HG03520 (cell line): Measurements from ENCODE around the gene MALRD1.
"Not testable (repeated sequence)": the region's sequence is repeated elsewhere in the genome, so short reads cannot be mapped to it uniquely, and the experiment has no call there.

Source experiments
- ATAC-seq: cut with Tn5 transposase; IDR thresholded peaks from one replicate; pipeline ENCODE4 v1.9.1; 2021; ENCODE audit warnings: mild to moderate bottlenecking, moderate library complexity; ENCODE audit not compliant: unreplicated experiment

The MALRD1 gene

GRCh38 chr10:19701427-19702052 is 652.9 kb downstream of the MALRD1 start:
- ATAC-seq: no peak

DNA sequence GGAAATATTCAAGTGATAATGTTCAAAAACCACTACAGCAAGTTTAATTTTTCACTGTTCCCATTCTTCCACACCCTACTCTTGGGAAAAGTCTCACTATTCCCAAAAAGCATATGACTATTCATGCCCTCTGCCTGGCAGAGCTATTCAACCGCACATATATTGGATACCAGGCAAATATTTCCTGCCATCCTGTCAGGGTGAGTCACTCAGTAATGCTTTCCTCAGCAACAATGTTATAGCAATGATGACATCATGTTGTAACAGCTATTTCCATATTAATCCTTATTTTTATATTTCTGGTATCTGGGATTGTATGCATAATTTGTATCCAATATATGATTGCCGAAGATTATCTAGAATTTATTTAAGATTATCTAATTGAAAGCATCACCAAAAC is 653.6 kb downstream of the MALRD1 start:
- no peak for ATAC-seq

DNA sequence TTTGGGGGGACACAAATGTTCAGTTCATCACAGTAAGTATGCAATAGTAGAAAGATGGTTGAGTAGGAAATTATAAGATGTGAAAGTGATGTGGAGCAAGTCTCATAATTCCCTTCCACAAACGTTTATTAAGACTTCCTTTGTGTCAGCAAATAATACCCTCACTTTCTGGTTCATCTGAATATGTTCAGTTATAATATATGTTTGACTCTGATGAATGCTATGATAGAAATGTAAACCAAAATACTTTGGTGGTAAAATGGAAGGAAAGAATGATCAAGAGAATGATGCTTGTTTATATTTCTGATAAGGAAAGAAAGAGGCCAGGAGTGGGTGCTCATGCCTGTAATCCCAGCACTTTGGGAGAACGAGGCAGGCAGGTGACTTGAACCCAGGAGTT is 655.9 kb downstream of the MALRD1 start:
- no peak for ATAC-seq

DNA sequence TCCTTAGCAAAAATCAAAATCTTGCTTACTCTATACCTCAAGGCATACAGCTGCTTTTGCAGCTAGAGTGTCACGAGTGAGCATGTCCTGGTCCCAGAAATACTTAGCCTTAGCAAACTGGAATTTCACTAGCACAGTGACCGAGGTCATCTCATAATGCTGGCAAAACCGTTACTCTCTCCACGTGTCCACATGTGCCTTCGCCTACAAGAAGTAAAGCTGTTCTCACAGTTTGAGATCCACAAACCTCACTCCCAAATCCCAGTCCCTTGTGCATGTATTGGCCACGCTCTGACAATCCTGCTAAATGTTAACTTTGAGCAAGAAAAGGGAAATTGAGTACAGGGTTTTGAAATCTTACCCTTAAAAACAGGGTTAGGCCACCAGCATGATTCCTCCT is 656.6 kb downstream of the MALRD1 start:
- ATAC-seq: no peak

DNA sequence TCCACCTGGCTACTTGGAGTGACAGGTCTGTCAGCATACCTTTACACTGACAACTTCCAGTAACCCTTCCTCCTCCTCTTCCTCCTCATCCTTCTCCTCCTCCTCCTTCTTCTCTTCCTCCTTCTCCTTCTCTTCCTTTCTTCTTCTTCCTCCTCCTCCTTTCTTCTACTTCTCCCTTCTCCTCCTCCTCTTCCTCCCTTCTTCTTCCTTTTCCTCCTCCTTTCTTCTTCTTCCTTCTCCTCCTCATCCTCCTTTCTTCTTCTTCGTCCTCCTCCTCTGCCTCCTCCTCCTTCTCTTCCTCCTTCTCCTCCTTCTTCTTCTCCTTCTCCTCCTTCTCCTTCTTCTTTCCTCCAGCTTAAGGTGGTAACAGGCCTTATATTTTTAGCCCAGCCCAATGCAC is 658.3 kb downstream of the MALRD1 start:
- no peak for ATAC-seq

GRCh38 chr10:19707376-19707775 is 658.8 kb downstream of the MALRD1 start:
- no peak for ATAC-seq

- no peak for ATAC-seq
Measured at GRCh38 chr10:19708031-19708430, 659.4 kb downstream of the MALRD1 start.

- ATAC-seq: no peak
Measured at GRCh38 chr10:19710600-19710999, 662.0 kb downstream of the MALRD1 start.

GRCh38 chr10:19713159-19713558 is 664.6 kb downstream of the MALRD1 start:
- ATAC-seq: no peak

GRCh38 chr10:19713800-19714525 is 665.4 kb downstream of the MALRD1 start:
- ATAC-seq: no peak

DNA sequence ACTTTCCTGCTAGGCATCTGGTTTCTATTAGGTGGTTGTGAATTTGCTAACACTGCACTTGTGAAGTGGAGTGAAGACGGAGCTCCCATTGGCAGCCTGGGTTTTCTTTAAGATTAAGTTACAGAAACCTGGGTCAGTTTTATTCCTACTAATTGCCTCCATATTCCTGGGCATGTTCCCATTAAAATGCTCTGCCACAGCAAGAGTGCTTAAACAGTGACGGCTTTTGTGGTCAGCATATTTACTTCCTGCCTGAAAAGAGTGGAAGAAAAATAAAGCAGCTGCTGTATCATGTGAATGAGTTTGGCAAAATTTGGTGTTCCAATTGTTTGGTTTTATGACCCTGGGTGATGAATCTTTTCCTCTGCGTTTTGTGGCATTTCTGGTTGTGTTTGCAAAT is 670.7 kb downstream of the MALRD1 start:
- no peak for ATAC-seq

GRCh38 chr10:19724287-19724686 is 675.7 kb downstream of the MALRD1 start:
- ATAC-seq: no peak

DNA sequence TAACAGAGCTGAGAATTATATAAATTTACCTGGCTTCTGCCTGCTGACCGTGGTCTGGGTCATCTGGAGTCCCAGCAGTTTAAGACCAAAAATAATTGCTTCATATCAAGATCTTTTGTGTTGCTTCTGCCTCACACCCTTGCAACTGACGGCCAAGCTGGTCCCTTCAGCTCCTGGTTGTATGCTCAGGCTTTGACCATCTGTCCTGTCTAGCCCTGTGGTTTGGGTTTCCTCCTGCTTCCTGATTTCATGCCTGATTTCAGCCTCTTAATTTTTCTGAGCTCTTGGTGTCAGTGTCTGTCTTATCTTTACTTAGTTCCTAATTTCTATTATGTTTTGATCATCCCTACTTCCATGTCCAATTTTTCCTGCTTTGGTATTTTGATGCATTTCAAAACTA is 679.8 kb downstream of the MALRD1 start:
- ATAC-seq: no peak

- no peak for ATAC-seq
Measured at GRCh38 chr10:19728964-19729363, 680.4 kb downstream of the MALRD1 start.

GRCh38 chr10:19730167-19730906 is 681.7 kb downstream of the MALRD1 start:
- ATAC-seq: no peak

GRCh38 chr10:19730907-19731217 is 682.3 kb downstream of the MALRD1 start:
- no peak for ATAC-seq

DNA sequence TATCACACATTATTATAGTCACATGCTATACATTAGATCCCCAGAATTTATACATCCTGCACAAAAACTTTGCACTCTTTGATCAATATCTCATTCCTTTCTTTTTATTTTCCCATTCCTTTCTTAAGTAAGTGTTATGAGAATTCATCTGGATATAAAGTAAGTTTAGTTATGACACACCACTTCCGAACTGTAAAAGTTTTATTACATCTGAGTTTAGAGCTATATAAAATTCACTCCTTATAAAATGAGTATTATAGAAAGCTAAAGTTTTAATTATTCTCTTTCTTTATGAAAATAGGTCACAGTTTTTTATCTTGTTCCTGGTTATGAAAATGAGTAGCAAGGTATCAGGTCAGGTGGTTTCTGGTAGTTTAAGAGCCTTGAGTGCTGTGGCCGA is 683.0 kb downstream of the MALRD1 start:
- ATAC-seq: no peak

GRCh38 chr10:19738440-19738839 is 689.8 kb downstream of the MALRD1 start:
- no peak for ATAC-seq

- ATAC-seq: not testable (repeated sequence)
Measured at GRCh38 chr10:19739232-19739631, 690.6 kb downstream of the MALRD1 start.

- not testable (repeated sequence) for ATAC-seq
Measured at GRCh38 chr10:19742144-19742543, 693.5 kb downstream of the MALRD1 start.

GRCh38 chr10:19745672-19746071 is 697.1 kb downstream of the MALRD1 start:
- no peak for ATAC-seq

DNA sequence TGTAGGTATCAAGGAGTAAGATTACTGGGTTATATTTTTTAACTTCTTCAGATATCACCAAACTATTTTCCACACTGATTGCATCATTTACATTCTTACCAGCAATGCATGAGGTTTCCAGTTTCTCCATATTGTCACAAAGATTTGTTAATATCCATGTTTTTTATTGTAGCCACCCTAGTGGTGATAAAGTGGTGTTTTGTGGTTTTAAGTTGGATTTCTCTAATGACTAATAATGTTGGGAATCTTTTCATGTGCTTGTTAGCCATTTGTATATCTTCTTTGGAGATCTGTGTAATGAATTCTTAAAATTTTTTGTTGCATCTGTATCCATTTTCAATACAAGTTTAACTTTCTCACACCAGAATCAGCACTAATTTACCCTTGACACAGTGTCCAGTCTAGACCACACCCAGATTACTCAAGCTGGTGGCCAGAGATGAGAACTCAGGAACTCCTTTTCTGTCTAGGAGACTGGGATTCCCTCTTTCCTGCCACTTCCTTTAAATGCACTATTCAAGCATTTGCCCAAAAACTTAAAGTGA is 700.7 kb downstream of the MALRD1 start:
- no peak for ATAC-seq
